GM19438 (cell line): ENCODE data around the gene PLXNA4.

Experiments used
- ATAC-seq: cut with Tn5 transposase; IDR thresholded peaks from one replicate; pipeline ENCODE4 v1.9.1; 2021; ENCODE audit warnings: low read depth; ENCODE audit not compliant: unreplicated experiment

Gene PLXNA4

GRCh38 chr7:132345030-132345429 is 231.2 kb downstream of the PLXNA4 start:
- ATAC-seq = no peak

DNA sequence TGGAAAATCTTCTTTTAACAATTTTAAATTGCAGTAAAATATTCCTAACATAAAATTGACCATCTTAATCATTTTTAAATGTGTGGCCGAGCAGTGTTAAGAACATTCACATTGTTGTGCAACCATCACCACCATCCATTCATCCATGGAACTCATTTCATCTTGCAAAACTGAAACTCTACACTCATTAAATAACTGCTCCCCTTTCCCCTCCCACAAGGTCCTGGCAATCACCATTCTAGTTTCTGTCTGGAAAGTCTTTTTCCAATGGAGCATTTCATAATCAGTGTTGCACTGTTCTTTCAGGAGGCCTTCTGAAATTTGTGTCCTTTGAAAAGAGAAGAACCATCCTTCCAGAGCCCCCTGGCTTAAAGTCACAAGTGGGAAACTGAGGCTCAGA is 233.1 kb downstream of the PLXNA4 start:
- ATAC-seq = no peak

DNA sequence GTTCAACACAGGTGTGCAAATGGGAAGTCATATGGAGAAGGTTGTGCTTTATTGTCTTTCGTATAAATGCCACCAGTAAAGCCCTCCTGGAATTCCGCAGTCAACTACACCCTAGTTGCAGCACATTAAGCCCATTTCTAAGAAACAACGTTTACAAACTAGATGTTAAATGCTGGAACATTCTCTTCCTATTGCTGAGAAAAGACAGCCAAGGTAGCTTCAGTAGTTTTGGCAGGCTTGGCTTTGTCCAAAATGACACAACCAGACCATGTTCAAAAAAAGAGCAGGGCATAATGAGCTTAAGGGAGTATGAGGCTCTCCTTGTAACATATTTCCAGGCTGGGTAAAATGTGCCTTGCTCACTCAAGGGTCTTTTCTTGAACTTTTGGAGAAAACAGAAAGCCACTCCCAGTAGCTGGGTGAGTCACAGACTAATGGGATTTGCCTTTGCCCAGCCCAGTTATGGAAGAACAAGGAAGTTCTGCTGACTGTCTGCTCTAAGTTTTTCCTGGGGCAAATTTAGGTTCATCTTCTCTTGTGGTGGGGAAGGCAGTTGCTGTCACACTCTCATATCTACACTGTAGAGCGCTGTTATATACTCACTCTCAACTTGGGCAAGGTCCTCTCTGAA is 238.7 kb downstream of the PLXNA4 start:
- ATAC-seq = no peak

DNA sequence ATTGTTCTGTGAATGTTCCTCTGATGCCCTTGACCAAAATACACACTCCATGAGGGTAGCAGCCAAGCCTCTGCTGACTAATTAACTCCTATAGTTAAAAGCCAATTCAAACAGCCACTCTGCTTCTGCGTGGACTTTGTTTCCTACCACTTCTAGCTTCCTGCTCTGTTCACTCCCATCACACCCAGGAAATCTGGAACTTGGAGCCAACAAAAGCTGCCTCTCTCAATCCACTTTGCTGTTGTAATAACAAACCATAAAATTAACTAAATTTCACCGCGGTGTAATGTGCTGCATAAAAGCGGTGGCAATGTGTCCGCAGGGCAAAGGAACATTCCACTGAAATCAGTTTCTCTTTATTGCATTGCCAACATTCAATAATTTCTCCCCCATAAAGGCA is 239.5 kb downstream of the PLXNA4 start:
- no peak for ATAC-seq

DNA sequence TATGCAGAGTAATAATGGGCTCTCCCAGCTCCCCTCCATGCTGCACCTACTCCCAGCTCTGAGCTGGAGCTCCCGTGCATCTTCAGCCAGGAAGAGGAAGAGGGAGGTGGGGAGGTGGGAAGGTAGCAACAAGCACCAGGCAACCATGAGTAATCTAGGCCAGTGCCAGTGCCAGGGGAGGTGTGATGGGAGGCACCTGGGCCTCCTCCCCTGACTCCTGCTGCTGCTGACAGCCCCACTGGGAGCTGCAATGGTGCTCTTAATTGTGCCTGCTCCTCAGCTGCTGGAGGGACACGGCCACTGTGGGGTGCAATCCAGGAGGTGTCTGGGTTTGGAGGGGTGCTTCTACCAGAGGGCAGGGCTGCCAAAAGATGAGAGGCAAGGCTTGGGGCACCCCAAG is 243.0 kb downstream of the PLXNA4 start:
- no peak for ATAC-seq

DNA sequence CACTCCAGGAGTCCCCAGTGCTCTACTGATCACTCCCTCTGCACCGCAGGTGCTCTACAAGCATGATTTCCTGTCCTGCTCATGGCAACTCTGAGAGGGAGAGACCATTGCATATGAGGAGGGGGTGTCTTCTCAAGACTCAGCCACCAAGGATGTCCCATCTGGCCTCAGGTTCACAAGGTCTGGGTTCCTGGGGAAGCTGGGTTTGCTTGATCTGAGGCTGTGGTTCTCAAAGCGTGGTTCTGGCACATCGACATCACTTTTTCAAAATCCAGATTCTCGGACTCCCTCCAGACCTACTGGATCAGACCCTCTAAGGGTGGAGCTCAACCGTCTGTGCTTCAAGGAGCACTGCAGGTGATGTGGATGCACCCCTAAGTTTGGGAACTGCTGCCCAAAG is 247.5 kb downstream of the PLXNA4 start:
- ATAC-seq = no peak

DNA sequence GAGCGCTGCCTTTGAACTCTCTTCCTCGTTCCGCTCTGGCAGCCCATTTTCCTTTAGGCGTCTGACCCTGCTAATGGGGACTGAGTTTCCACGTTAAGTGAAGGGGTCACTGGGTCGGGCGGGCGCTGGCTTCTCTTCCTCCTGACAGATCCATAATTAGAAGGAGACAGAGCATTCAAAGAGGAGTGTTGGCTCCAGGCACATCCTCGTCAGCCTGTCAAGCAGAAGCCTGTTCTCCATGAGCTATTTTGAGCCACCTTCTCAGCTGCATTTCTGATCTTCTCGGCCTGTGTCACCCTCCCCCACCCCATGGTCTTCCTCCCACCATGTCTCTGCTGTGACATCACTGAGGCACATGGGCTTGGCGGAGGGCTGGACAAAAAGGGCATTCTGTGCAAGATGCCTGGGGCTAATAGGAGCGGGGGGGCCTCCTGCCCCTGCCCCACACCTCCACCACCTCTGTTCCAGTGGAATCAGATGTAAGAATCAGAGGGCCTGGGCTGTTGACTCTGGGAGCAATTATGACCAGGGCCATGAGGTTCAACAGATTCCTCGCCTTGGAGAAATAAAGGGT is 248.1 kb downstream of the PLXNA4 start:
- ATAC-seq = no peak

- no peak for ATAC-seq
Measured at GRCh38 chr7:132326878-132327589, 249.2 kb downstream of the PLXNA4 start.

- ATAC-seq = no peak
Measured at GRCh38 chr7:132322970-132323369, 253.3 kb downstream of the PLXNA4 start.

DNA sequence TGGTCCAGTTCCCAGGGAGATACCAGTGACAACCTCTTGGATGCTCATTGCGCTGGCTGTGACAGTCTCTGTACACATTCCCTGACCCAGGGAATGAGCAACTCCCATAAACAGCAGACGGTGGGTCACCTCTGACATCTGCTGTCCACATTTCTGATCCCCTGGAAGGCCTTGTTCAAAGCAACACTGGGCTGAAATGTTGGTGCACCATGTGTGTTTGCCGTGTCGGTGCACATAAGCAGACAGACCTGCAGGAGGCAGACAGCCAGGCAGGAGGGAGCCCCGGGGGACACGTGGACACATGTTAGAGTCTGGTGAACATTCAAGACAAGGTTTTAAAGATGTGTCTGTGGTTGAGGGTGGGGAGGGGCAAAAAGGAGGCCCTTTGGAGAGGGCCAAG is 254.9 kb downstream of the PLXNA4 start:
- no peak for ATAC-seq

DNA sequence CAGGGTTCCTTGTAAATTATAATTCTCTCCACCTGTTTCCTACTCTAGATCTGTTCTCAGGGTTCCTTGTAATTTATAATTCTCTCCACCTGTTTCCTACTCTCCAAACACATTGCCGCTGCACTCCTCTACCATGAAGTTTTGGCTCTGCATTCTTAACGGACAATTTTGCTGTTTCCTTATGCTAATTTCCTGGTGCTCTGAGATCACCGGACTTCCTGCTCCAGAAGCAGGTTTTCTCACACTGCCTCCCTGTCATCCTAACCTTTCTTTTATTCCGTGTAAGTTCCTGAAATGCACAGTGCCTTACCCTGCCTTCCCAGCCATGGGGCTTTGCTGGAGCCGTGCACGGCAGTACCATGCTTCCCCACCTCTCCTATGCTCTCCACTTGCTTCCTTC is 256.8 kb downstream of the PLXNA4 start:
- ATAC-seq = no peak

DNA sequence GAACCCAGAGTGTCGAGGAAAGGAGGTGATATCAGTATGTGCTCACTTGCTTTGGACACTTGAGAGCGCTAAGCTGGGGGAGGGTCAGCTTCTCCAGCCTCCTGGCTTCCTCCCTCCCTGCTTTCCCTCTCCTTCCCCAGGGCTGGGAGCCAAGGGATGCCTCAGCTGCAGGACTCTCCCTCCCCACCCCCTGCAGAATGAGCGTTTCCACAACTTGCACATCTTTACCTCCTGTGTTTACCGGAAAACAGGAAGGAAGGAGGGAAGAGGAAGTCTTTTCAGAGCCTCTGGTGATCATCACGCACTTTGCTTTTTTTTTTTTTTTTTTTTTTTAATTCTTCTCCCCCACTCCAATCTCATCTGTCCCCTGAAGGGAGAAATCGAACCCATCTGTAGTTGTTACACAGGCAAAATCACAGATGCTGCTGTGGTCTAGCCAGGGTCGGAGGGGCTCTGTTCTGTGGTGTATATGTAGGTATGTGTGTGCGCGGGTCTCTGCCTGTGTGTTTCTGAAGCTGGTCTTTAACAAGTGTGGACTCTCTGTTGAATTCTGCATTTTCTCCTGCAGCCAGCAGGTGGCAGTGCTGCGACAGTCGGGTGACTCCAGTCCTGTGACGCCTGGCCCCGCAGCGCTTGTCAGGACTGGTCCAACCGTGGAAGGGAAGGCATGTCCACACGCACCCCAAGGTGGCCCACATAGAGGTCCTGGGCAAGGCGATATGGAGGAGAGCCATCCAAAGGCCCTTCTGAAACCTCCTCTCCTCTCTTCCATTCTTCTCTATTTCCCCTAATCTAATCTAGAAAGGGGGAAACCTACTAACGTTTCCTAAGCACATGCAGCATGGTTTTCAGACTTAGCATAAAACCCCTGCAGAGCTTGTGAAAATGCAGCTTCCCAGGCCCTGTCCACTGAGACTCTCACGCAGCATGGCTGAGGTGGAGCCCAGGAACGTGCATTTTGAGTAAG is 257.6 kb downstream of the PLXNA4 start:
- peak; percentile 94 for ATAC-seq

DNA sequence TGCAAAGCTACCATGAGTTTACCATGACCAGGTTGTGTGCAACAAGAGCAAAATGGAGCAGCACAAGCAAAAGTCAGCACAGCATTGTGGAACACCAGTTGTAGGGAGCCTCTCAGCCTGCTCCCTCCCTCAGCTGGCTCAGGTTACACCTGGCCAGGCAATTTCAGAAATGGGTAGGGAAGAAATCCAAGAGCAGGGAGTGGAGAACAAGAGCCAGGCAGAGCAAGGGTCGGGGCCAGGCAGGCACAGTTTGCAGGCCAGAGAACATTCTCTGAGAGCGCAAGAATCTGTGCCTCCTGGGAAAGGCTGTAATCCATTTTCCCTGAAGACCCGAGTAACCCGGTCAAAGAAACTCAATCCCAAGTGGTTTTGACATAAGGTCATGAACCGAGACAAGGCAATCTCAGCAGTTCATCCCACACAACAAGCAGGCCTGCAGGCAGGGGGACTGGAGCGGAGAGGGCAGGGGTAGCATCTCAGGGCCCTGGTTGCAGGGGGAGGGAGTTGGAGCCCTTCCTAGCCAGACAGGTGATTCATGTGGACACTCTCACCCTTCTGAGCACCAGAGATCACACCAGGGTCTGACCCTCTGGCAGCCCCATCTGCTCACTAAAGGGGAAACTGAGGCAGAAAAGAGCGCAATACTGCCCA is 258.4 kb downstream of the PLXNA4 start:
- no peak for ATAC-seq

- no peak for ATAC-seq
Measured at GRCh38 chr7:132312531-132313055, 263.7 kb downstream of the PLXNA4 start.

GRCh38 chr7:132311733-132312132 is 264.5 kb downstream of the PLXNA4 start:
- no peak for ATAC-seq

GRCh38 chr7:132309102-132309805 is 267.0 kb downstream of the PLXNA4 start:
- ATAC-seq = no peak

GRCh38 chr7:132307465-132307864 is 268.8 kb downstream of the PLXNA4 start:
- ATAC-seq = no peak

GRCh38 chr7:132300599-132301277 is 275.5 kb downstream of the PLXNA4 start:
- ATAC-seq = no peak

GRCh38 chr7:132298790-132299189 is 277.5 kb downstream of the PLXNA4 start:
- ATAC-seq = no peak
